Body of pancreas (tissue), 4 donors: Measurements from ENCODE around the gene SLC39A8.

Source experiments
- CTCF ChIP-seq, 7 experiments: fragments of 450-650 bp in 4 of 7; fragments of 200-600 bp in 3 of 7; sonication (generic) in 3 of 7; IDR thresholded peaks; one replicate each; pipeline ENCODE4 v1.5.1; 2016 to 2019; ENCODE audit warnings: antibody characterized with exemption in 7 of 7
- POLR2A ChIP-seq, 3 donors: fragments of 450-650 bp; IDR thresholded peaks; one replicate each; pipeline ENCODE4 v1.6.1; 2016; ENCODE audit warnings: antibody characterized with exemption in 3 of 3, mild to moderate bottlenecking in 2 of 3

GRCh38 chr4:102246416-102246815 is 98.9 kb downstream of the SLC39A8 start:
- no peak for TF ChIP-seq CTCF (IDR thresholded peaks at IDR 0.05)
- no peak for TF ChIP-seq POLR2A (IDR thresholded peaks at IDR 0.05)
